BLaER1 (cell line): Measurements from ENCODE around the gene ZNF184.

Experiments
- H3K27ac ChIP-seq: shearing (Covaris generic); formaldehyde crosslinking; 2 replicates; pipeline ENCODE4 v1.8.1; 2022
- H3K27me3 ChIP-seq: shearing (Covaris generic); formaldehyde crosslinking; 2 replicates; pipeline ENCODE4 v1.8.1; 2022
- H3K36me3 ChIP-seq: shearing (Covaris generic); formaldehyde crosslinking; 2 replicates; pipeline ENCODE4 v1.8.1; 2022
- H3K4me1 ChIP-seq: shearing (Covaris generic); formaldehyde crosslinking; 2 replicates; pipeline ENCODE4 v1.8.1; 2022
- H3K4me2 ChIP-seq: shearing (Covaris generic); formaldehyde crosslinking; 2 replicates; pipeline ENCODE4 v1.8.1; 2022
- H3K4me3 ChIP-seq: shearing (Covaris generic); formaldehyde crosslinking; 2 replicates; pipeline ENCODE4 v1.8.1; 2022
- H3K9ac ChIP-seq: shearing (Covaris generic); formaldehyde crosslinking; 2 replicates; pipeline ENCODE4 v1.8.1; 2022
- H3K9me3 ChIP-seq: shearing (Covaris generic); formaldehyde crosslinking; 2 replicates; pipeline ENCODE4 v1.8.1; 2022
- H4K20me1 ChIP-seq: shearing (Covaris generic); formaldehyde crosslinking; 2 replicates; pipeline ENCODE4 v1.8.1; 2022
- Cebpa-rat ChIP-seq: shearing (Covaris generic); IDR thresholded peaks from 2 replicates; pipeline ENCODE4 v1.8.1; 2022

ZNF184 gene

DNA sequence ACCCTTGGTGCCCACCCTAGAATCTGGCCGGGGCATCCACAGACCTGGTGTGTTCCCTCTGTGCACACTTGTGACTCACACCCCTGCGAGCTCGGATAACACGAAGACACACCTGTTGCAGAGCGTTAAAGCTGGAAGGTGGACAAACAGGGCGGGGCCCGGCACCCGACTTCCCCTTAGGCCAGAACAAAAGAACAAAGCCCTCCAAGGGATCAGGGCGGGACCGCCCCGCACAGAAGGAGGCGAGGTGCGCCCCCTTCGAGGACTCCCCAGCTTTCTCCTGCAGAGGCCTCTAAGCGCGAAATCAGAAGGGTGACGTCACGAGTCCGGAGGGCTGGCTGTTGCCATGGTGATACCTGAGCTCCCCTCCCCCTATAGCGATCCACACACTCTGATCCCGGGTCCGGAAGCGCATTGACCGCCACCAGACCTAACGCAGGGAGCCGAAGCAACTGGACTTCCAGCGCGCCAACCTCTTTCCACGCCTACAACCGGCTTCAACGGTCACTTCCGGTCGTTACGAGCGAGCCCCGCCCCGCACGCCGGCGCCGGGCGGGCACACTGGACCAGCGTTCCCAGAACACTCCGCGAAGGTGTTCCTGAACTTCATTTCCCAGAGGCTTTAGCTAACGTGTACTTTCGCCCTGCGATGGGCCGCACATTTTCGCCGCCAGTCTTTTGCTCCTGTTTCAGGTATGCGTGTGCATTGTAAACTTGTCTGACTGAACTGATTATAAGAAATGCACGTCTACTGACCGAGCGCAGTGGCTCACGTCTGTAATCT lies at the start of gene ZNF184:
TSS of gene ZNF184 (minus strand) at position 489 of the 784 bp plus-strand sequence. CDS start 811 bp downstream, outside the sequence.
- H3K9ac ChIP-seq: peak within 1 kb of the TSS; percentile 92
- peak within 1 kb of the TSS; percentile 89 for H3K4me3 ChIP-seq
- H3K27ac ChIP-seq: peak within 1 kb of the TSS; percentile 94
- TF ChIP-seq Cebpa-rat: no peak
- no peaks in the 10 kb centered on the region for H3K27me3 ChIP-seq
- peaks cover 28% of the 10 kb centered on the region for H3K36me3 ChIP-seq
- H4K20me1 ChIP-seq: no peaks in the 10 kb centered on the region
- H3K4me2 ChIP-seq: peak within 1 kb of the TSS; percentile 77
- H3K4me1 ChIP-seq: peaks cover 31% of the 10 kb centered on the region
- peaks cover 28% of the 10 kb centered on the region for H3K9me3 ChIP-seq

DNA sequence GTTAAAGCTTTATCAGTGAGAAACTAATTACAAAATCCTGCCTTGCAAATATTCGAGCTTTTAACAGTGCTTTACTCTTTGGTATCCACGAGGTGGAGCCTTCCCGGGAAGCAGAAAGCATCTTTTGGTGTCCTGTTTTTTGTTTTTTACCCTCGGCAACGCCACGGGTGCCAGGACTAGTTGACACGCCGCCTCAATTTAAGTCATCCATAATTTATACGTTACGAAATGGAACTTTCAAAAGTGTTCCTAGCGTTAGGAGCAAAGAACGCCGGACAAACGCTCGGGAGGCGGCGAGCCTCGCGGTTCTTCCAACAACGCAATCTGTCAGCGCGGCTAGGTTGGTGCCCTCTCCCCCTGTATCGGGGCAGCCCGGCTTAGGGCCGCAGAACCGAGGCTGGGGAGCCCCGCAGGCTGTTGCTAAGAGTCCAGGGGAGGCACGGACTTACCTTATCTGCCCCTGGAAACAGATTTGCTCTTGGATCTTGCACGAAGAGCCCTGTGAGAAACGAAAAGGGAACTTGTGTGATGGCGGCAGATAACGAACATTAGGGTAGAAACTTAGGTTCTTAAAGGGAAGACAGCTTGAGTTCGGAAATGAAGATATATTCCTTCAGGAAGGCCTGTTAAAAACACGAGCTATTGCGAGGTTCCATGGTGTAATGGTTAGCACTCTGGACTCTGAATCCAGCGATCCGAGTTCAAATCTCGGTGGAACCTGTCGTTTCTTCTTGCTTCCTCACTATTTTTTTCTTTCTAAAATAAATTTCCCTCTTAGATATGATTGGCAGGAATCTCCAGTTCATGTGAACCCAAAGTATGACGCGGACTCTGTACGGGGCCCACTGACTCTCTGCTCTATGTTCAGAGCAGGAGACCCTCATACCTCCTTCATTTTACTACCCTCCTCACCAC lies 46.2 kb upstream of the ZNF184 start:
- Histone ChIP-seq H4K20me1 (no peaks in the 10 kb centered on the region), H3K9me3 (no peaks in the 10 kb centered on the region), H3K27me3 (no peaks in the 10 kb centered on the region), H3K4me1 (peaks cover 10% of the 10 kb centered on the region), H3K9ac (peak overlapping the region; percentile 87), H3K36me3 (no peaks in the 10 kb centered on the region), H3K27ac (peak overlapping the region; percentile 86), H3K4me2 (peak overlapping the region; percentile 85), H3K4me3 (peak overlapping the region; percentile 80)
- TF ChIP-seq Cebpa-rat: no peak

GRCh38 chr6:27517928-27518787 lies 45.3 kb upstream of the ZNF184 start:
- no peaks in the 10 kb centered on the region for H3K27me3 ChIP-seq
- peak overlapping the region; percentile 86 for H3K27ac ChIP-seq
- H4K20me1 ChIP-seq: no peaks in the 10 kb centered on the region
- H3K9me3 ChIP-seq: no peaks in the 10 kb centered on the region
- TF ChIP-seq Cebpa-rat: no peak
- no peaks in the 10 kb centered on the region for H3K36me3 ChIP-seq
- H3K4me2 ChIP-seq: peak overlapping the region; percentile 85
- H3K9ac ChIP-seq: peak overlapping the region; percentile 87
- H3K4me3 ChIP-seq: peak overlapping the region; percentile 80
- peaks cover 10% of the 10 kb centered on the region for H3K4me1 ChIP-seq

- Histone ChIP-seq H3K9ac (no peak overlapping the region), H3K4me1 (peaks cover 10% of the 10 kb centered on the region)
- no peak for TF ChIP-seq Cebpa-rat
Observed at GRCh38 chr6:27517238-27517637, 44.3 kb upstream of the ZNF184 start.

DNA sequence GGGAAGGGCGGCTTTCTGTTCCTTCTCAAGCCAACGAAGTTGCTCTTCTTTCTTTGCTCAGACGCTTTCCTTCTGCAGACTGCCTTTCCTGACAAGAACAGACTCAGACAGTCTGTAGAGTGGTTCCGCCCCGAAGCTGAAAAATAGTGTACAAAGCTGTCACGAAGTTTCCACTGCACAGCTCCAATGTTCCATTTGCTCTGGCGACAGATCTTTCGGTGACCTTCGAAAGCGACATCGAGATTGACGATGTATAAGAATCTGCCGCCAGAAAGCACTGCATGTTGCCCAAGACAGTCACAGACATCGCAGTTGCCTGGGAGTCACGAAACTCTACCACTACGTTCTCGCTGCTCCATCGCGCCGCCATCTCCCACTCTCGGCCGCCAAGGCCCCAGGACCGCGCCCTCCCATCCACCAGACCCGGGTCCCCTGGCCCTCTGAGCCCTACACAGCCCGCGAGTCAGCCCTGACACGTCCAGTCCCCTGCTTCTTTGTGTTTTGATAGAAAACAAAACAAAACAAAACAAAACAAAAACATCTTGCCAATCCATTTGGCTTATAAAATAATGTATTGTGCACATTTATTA lies 42.1 kb upstream of the ZNF184 start:
- H3K4me3 ChIP-seq: no peak overlapping the region
- H3K36me3 ChIP-seq: no peaks in the 10 kb centered on the region

More at GRCh38 chr6:27517238-27517637, 44.3 kb upstream of the ZNF184 start:
- Histone ChIP-seq H3K27me3 (no peaks in the 10 kb centered on the region), H3K4me3 (no peak overlapping the region), H3K9me3 (no peaks in the 10 kb centered on the region), H3K4me2 (no peak overlapping the region), H3K27ac (no peak overlapping the region), H3K36me3 (no peaks in the 10 kb centered on the region), H4K20me1 (no peaks in the 10 kb centered on the region)

DNA sequence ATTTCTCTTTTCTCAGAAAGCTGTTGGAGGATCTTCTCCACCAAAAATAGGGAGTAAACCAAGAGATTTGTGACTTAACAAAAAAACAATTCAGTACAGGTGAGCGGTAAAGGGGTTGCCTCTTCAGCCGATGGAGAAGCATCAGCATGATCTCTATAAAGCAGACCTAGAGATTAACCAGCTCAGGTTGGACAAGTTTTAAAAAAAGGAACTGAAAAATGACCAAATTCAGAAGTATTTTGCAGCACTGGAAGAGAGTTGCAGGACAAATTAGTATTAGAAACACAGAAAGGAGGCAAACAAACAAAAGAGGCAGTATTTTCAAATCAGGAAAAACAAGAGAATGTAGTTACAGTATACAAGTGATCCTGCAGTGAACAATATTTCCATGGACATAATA lies 39.6 kb upstream of the ZNF184 start:
- no peak overlapping the region for H3K4me3 ChIP-seq
- H3K4me1 ChIP-seq: peaks cover 1% of the 10 kb centered on the region; the same call in 1 of the 2 replicates
- no peaks in the 10 kb centered on the region for H3K9me3 ChIP-seq
- no peak overlapping the region for H3K9ac ChIP-seq
- no peaks in the 10 kb centered on the region for H4K20me1 ChIP-seq
- H3K36me3 ChIP-seq: no peaks in the 10 kb centered on the region
- no peak overlapping the region for H3K4me2 ChIP-seq
- no peak overlapping the region for H3K27ac ChIP-seq
- H3K27me3 ChIP-seq: no peaks in the 10 kb centered on the region
- TF ChIP-seq Cebpa-rat: no peak

More for the DNA sequence above, 42.1 kb upstream of the ZNF184 start:
- no peaks in the 10 kb centered on the region for H3K9me3 ChIP-seq
- no peak for TF ChIP-seq Cebpa-rat
- peaks cover 10% of the 10 kb centered on the region for H3K4me1 ChIP-seq
- H4K20me1 ChIP-seq: no peaks in the 10 kb centered on the region
- no peak overlapping the region for H3K9ac ChIP-seq
- H3K27ac ChIP-seq: no peak overlapping the region
- H3K4me2 ChIP-seq: no peak overlapping the region
- H3K27me3 ChIP-seq: no peaks in the 10 kb centered on the region

GRCh38 chr6:27507041-27507956 lies 34.4 kb upstream of the ZNF184 start:
- Histone ChIP-seq H3K4me2 (no peak overlapping the region), H3K4me3 (no peak overlapping the region), H4K20me1 (no peaks in the 10 kb centered on the region), H3K9ac (no peak overlapping the region), H3K9me3 (no peaks in the 10 kb centered on the region), H3K36me3 (no peaks in the 10 kb centered on the region), H3K27me3 (no peaks in the 10 kb centered on the region), H3K27ac (no peak overlapping the region), H3K4me1 (no peaks in the 10 kb centered on the region)
- TF ChIP-seq Cebpa-rat: no peak
